ENCODE measurements around the gene EPG5.
"Not testable (repeated sequence)": the region's sequence is repeated elsewhere in the genome, so short reads cannot be mapped to it uniquely, and the experiment has no call there.

EPG5 gene

DNA sequence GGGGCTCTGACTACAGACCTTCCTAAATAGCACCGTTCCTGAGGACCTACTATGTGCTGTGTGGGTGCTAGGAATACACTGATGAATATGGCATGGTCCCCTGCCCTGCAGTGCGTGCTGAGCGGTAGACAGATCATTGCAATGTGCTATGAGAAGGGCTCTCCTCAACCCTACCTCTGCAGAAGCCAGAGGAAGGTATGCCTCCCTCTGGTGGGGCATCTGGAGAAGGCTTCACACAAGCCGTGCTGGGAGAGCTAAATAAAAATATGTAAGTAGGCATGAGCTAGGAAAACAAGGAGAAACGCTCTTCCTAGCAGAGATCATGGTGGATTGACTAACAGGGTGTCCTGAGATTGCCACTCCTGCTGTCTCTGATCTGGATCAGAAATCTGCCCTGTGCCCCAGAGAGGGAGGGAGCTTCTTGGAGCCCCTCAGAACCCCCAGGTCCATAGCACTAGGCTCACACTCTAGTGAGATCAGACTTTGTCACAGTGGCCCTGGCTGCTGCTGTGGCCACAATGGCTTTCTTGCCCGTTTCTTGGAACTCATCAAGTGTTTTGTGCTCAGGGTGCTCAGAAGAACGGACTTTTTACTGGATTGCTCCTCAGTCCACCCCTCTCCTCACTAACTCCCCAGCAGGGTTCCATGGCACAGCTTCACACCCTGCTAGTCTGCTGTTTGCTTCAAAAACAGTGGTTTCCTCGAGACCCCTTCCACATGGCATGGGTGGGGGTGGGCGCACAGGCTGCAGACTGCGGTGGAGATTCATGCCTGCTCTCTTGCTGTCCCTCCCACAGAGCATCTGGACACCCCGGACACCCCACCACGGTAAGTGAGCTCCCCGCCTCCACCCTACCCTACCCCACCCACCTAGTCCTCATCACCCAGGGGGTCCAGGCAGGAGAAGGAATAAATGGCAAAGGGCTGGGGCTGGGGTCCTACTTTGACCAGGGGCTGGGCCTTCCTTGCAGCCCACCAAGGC is 127.4 kb downstream of the EPG5 start:
- no peak for TF ChIP-seq GATA1 (IDR thresholded peaks at IDR 0.05; ENCODE audit: low read depth, low read length)
- no peak for TF ChIP-seq POLR2A (IDR thresholded peaks at IDR 0.05; ENCODE audit: low read length)
- peak; percentile 82 to 84 for DNase-seq

DNA sequence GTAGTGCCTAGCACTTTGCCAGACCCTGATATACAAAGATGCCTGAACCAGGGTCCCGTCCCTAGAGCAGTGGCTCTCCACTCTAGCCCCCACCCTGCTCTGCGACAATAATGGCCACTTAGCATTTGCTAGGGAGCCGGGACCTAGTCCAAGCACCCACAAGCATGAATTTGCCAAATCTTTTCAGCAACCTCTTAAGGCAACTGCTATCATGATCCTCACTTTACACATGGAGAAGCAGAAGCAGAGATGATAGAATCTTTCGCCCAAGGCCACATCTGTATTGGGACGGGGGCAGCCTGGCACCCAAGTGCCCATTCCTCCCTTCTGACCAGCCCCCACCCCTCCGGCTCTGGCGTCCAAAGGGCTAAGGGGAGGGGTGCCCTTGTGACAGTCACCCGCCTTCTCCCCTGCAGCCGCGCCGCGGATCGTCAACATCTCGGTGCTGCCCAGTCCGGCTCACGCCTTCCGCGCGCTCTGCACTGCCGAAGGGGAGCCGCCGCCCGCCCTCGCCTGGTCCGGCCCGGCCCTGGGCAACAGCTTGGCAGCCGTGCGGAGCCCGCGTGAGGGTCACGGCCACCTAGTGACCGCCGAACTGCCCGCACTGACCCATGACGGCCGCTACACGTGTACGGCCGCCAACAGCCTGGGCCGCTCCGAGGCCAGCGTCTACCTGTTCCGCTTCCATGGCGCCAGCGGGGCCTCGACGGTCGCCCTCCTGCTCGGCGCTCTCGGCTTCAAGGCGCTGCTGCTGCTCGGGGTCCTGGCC is 128.6 kb downstream of the EPG5 start:
- DNase-seq = peak; percentile 59
- no peak for TF ChIP-seq POLR2A (IDR thresholded peaks at IDR 0.05; ENCODE audit: low read length)

DNA sequence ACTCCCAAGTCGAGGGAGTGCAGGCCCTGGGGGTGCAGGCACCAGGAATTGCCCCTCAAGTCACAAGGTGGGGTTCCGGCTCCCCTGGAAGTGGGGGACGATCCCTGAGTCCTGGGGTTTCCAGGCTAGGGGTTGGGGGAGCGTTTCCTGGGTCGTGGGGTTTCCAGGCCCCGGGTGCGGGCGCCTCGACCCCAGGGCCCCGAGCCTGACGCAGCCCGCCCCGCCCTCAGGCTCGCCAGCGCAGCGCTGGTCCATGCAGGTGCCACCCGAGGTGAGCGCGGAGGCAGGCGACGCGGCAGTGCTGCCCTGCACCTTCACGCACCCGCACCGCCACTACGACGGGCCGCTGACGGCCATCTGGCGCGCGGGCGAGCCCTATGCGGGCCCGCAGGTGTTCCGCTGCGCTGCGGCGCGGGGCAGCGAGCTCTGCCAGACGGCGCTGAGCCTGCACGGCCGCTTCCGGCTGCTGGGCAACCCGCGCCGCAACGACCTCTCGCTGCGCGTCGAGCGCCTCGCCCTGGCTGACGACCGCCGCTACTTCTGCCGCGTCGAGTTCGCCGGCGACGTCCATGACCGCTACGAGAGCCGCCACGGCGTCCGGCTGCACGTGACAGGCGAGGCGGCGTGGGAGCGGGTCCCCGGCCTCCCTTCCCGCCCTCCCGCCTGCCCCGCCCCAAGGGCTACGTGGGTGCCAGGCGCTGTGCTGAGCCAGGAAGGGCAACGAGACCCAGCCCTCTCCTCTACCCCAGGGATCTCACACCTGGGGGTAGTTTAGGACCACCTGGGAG is 129.7 kb downstream of the EPG5 start:
- no peak for TF ChIP-seq POLR2A (IDR thresholded peaks at IDR 0.05; ENCODE audit: low read length)
- peak; percentile 86 to 87 for DNase-seq

DNA sequence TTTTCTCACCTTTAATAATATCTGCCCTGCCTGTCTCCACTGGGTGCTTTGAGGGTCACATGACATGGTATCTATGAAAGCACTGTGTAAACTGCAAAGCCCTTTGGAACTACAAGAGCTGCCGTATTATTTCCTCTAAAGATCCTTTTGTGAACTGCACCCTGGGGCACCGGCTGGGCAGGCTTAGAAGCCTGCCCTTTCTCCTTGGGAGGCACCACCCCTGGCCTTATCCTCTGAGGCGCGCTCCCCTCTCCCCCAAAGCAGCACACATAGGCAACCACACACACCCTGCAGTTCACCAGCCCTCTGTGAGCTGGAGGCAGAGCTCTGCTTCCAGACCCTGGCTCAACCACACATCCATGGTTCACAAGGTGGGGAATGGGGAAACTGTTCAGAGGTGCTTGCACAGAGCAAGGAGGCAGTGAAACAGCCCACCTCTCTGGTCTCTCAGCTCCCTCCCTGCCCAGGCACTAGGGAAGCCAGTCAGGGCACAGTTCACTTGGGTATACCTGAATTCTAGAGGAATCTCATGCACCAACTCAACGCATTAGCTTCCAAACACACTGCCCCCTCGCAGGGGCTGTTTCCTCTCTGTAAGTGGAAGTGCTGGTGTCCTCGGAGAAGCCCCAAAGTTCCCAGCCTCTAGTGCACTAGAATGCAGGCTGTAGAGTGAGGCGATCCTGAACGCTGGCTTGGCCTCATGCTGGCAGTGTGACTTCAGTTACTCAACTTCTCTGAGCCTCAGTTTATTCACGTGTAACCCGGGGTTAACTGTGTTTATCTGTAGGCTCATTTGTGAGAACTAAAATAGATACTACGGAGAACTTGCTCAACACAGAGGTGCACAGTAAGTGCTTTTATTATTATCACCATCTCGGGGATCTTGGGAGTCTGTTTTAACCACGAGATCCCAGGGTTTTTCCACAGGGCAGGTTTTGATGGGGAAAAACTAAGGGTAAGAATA is 130.6 kb downstream of the EPG5 start:
- TF ChIP-seq GATA1 (IDR thresholded peaks at IDR 0.05; ENCODE audit: low read depth, low read length) (no peak), POLR2A (IDR thresholded peaks at IDR 0.05; ENCODE audit: low read length) (no peak)
- peak in 1 of 2 experiments; percentile 33 for DNase-seq

DNA sequence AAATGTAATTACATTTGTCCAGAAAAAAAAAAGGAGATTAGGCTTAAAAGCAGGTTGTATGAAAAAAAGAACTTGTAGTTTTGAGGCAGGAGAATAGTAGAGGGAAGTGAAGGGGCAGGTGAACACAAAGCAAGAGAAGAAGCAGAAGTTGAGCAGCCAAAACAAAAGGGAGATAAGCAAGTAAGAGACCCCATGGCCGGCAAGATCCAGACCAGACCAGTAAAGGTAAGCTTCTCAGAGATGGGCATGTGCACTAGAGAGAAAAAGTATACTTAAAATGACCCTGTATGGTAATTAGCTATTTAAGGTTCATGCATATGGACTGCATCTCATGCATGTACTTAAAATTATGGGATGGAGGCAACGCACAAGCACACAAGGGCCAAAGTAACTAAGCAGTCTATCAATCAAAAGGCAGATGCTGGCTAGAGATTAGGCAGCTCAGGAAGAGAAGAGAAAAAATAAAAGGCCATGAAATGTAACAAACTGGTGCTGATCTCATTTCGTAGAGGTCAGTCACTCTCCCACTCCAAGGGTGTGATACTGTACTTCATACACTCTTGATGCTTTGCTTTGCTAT is 132.0 kb downstream of the EPG5 start:
- DNase-seq = peak; percentile 46 to 77
- TF ChIP-seq GATA1 (IDR thresholded peaks at IDR 0.05; ENCODE audit: low read depth, low read length) (no peak), POLR2A (IDR thresholded peaks at IDR 0.05; ENCODE audit: low read length) (no peak)

DNA sequence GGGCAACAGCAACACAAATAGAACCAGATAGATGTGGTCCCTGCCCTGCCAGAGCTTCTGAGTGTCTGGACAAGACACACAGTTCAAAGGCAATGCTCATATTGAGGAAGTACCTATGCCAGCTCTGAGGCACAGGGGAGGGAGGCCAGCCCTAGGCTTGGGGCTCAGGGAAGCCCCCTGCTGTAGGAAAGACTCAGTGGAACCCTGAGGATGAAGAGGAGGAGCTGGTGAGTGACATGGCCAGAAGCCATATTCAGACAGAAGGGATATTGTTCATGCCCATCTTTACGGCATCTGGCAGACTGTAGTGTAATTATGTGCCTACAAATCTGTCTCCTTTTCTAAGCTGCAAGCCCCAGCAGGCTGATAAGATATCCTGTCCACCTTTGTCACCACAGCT is 132.8 kb downstream of the EPG5 start:
- TF ChIP-seq POLR2A (IDR thresholded peaks at IDR 0.05; ENCODE audit: low read length) (no peak), GATA1 (IDR thresholded peaks at IDR 0.05; ENCODE audit: low read depth, low read length) (no peak)
- DNase-seq = no peak

DNA sequence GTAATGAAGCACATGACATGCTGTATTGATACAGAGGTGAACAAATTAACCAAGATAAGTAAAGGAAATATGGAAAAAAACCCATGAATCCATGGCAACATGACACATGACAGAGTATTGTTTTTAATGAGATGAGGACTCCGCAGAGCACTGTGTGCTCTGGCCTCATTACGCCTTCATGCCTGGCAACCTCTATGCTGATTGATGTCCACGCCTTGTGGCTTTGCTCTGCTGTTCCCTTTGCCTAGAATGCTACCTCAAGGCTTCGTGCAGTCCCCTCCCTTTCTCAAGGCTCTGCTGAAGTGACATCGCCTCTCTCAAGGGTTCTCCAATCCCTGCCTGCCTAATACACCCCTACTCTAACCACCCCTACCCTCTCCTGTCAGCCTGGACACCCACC is 133.3 kb downstream of the EPG5 start:
- DNase-seq = no peak
- TF ChIP-seq POLR2A (IDR thresholded peaks at IDR 0.05; ENCODE audit: low read length) (no peak), GATA1 (IDR thresholded peaks at IDR 0.05; ENCODE audit: low read depth, low read length) (no peak)

DNA sequence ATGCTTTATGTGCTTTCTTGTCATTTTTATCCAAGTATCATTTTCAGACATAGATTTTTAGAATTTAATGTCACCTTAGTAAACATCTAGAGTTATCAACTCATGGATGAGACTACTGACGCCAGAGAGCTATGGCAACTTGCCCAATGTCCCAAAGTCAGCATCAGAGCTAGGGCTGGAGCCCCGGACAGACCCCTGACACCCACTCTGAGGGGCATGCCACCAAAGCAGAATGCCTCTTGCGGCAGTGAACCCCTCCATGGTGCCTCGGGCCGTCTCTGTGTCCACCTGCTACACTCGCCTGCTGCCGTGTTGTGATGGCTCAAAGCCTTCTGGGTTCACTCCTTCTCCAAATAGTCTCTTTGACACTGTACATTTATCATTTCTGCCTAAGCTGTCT is 136.2 kb downstream of the EPG5 start:
- DNase-seq = no peak
- TF ChIP-seq GATA1 (IDR thresholded peaks at IDR 0.05; ENCODE audit: low read depth, low read length) = no peak
- no peak for TF ChIP-seq POLR2A (IDR thresholded peaks at IDR 0.05; ENCODE audit: low read length)

DNA sequence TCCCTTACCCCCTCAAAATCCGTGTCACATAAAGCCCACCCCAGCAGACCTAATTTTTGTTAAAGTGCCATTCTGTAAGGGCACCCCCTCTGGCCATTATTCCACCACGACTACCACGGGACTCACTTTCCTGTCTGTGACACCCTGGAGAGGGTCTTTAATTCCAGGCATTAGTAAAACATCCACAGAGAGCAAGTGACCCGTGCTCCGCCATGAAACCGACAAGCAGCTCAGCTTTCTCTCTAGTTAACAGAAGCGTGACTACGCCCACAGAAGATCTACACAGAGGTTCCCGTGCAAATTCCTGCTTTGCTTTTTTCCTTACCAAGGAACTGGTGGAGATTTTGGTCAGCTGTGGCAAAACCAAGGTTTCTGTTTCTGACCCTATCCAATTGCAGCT is 137.3 kb downstream of the EPG5 start:
- DNase-seq = no peak
- no peak for TF ChIP-seq GATA1 (IDR thresholded peaks at IDR 0.05; ENCODE audit: low read depth, low read length)
- TF ChIP-seq POLR2A (IDR thresholded peaks at IDR 0.05; ENCODE audit: low read length) = no peak

DNA sequence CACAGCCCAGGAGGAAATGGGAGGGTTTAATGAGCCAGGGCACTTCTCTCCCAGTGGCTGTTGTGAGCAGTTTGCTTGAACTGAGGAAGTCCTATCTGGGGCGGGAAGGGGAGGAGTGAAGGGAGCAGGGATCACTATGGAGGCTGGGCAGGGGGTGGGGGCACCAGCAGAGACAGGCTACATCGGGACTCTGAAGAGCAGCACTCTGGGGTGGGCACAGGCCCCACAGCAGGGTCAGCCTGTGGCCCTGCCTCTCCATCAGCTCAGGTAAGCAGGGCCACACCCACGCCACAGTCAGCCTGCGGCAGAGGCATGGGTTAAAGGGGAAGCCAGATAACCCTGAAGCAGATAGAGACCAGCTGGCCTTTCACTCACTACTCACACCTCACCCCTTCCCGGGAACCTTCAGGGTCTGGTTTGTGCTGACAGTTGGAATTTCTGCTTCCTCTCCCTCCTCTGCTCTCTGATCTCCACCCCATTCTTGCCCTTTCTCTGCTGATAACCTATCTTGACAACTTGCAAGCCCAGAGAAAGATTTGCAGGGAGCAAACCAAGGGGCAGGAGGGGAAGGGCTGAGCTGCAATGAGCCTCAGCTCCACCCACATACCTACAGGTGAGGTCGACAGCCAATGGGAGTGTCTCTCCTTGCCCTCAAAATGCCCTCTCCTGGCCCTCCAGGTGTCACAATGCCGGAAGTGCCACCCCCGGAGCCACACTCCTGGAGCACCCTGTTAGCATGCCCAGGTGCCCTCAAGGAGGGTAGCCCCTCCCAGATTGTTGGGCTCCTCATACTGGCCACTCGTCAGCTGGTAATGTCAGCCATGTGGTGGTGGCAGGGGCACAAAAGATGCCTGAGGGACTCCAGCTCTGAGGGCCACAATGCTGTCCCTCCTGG is 138.0 kb downstream of the EPG5 start:
- peak; percentile 31 to 64 for DNase-seq
- no peak for TF ChIP-seq POLR2A (IDR thresholded peaks at IDR 0.05; ENCODE audit: low read length)
- TF ChIP-seq GATA1 (IDR thresholded peaks at IDR 0.05; ENCODE audit: low read depth, low read length) = no peak

DNA sequence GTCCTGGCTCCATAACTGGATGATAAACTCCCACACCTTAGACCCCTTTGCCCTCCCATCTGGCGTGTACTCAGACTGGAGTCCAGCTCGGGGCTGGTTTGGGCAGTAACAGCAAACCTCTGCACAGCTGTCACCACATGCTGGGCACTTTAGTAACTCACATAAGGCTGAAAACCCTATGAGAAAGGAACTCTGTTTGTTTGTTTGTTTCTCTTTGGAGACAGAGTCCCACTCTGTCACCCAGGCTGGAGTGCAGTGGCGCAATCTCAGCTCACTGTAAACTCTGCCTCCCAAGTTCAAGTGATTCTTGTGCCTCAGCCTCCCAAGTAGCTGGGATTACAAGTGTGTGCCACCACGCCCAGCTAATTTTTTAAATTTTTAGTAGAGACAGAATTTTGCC is 140.4 kb downstream of the EPG5 start:
- not testable (repeated sequence) for DNase-seq

DNA sequence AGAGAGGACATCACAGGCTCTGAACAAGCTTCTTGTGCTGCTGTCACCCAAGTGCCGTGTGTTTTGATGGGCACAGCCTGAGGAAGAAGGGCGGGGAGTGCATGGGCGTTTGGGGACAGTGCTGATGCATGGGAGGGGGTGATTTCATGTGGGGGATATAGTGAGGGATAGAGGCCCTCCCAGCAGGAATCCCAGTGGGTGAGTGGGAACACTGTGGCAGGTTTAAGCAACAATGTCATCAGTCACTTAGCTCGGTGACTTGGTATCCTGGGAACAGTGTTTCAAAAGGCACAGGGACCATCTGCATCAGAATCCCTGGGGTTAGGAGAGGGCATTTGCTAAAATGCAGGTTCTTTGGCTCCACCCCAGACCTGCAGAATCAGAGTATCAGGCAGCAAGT is 141.0 kb downstream of the EPG5 start:
- DNase-seq = no peak
- no peak for TF ChIP-seq POLR2A (IDR thresholded peaks at IDR 0.05; ENCODE audit: low read length)
- TF ChIP-seq GATA1 (IDR thresholded peaks at IDR 0.05; ENCODE audit: low read depth, low read length) = no peak
